Mesenchymal stem cell (in vitro differentiated cells and primary cell): ENCODE results near the gene ZBTB2.

Experiments used
- DNase-seq: peaks from one replicate; pipeline ENCODE4 v3.0.0-alpha.2; 2013
- H2AFZ ChIP-seq: one replicate; pipeline ENCODE4 v1.6.1; 2013; ENCODE audit warnings: low read depth, mild to moderate bottlenecking, control low read depth, inconsistent platforms, low read length, moderate library complexity
- H2AK5ac ChIP-seq: 2 replicates; pipeline ENCODE4 v1.6.1; 2013; ENCODE audit warnings: low read length, moderate library complexity, mild to moderate bottlenecking, inconsistent platforms; ENCODE audit not compliant: severe bottlenecking
- H2BK120ac ChIP-seq: one replicate; pipeline ENCODE4 v1.6.1; 2013; ENCODE audit warnings: low read depth, mild to moderate bottlenecking, inconsistent platforms, low read length, moderate library complexity
- H2BK12ac ChIP-seq, 2 experiments: one replicate each; pipeline ENCODE4 v1.6.1; 2013; ENCODE audit warnings: inconsistent platforms in 2 of 2, low read length in 2 of 2, mild to moderate bottlenecking in 2 of 2, moderate library complexity in 2 of 2, control low read depth in 1 of 2
- H2BK15ac ChIP-seq: one replicate; pipeline ENCODE4 v1.6.1; 2013; ENCODE audit warnings: mild to moderate bottlenecking, low read depth, inconsistent platforms; ENCODE audit not compliant: poor library complexity, severe bottlenecking
- H2BK5ac ChIP-seq: 2 replicates; pipeline ENCODE4 v1.6.1; 2013; ENCODE audit warnings: low read depth, mild to moderate bottlenecking, low read length, control low read depth, inconsistent platforms; ENCODE audit not compliant: poor library complexity, severe bottlenecking
- H3K14ac ChIP-seq, 2 experiments: one replicate each; pipeline ENCODE4 v1.6.1; 2013; ENCODE audit warnings: inconsistent platforms in 2 of 2, low read length in 2 of 2, control low read depth in 1 of 2, mild to moderate bottlenecking in 1 of 2, moderate library complexity in 1 of 2
- H3K18ac ChIP-seq, 2 experiments: one replicate each; pipeline ENCODE4 v1.6.1; 2013; ENCODE audit warnings: inconsistent platforms in 2 of 2, low read length in 2 of 2, control low read depth in 1 of 2, low read depth in 1 of 2, mild to moderate bottlenecking in 1 of 2
- H3K23ac ChIP-seq, 2 experiments: one replicate each; pipeline ENCODE4 v1.6.1; 2013; ENCODE audit warnings: inconsistent platforms in 2 of 2, low read length in 2 of 2, mild to moderate bottlenecking in 2 of 2, moderate library complexity in 2 of 2, control low read depth in 1 of 2
- H3K27ac ChIP-seq: 2 replicates; pipeline ENCODE4 v1.5.1; 2013; ENCODE audit warnings: mild to moderate bottlenecking, moderate library complexity, low read length, control low read depth, inconsistent platforms; ENCODE audit not compliant: poor library complexity, severe bottlenecking
- H3K27me3 ChIP-seq, 2 experiments: 2 replicates each; pipeline versions ENCODE4 v1.6.1 to v1.7.0; 2013; ENCODE audit warnings: low read length in 2 of 2, mild to moderate bottlenecking in 2 of 2, moderate library complexity in 2 of 2, control low read depth in 1 of 2, inconsistent platforms in 1 of 2; ENCODE audit not compliant: control insufficient read depth in 1 of 2, insufficient read depth in 1 of 2
- H3K36me3 ChIP-seq, 2 experiments: 2 replicates each; pipeline versions ENCODE4 v1.6.1 to v1.7.0; 2013; ENCODE audit warnings: low read length in 2 of 2, control low read depth in 1 of 2, inconsistent platforms in 1 of 2, low read depth in 1 of 2, mild to moderate bottlenecking in 1 of 2; ENCODE audit not compliant: insufficient read depth in 2 of 2, control insufficient read depth in 1 of 2
- H3K4ac ChIP-seq, 2 experiments: one replicate each; pipeline ENCODE4 v1.6.1; 2013; ENCODE audit warnings: inconsistent platforms in 2 of 2, low read length in 2 of 2, mild to moderate bottlenecking in 2 of 2, moderate library complexity in 2 of 2, control low read depth in 1 of 2, low read depth in 1 of 2
- H3K4me1 ChIP-seq: 2 replicates; pipeline ENCODE4 v1.6.1; 2013; ENCODE audit warnings: low read depth, low read length, control low read depth; ENCODE audit not compliant: control insufficient read depth, insufficient read depth
- H3K4me2 ChIP-seq: 2 replicates; pipeline ENCODE4 v1.6.1; 2013; ENCODE audit warnings: low read length, mild to moderate bottlenecking, inconsistent platforms; ENCODE audit not compliant: poor library complexity, severe bottlenecking
- H3K4me3 ChIP-seq, 2 experiments: 2 replicates each; pipeline versions ENCODE4 v1.5.1 to v1.7.0; 2013; ENCODE audit warnings: low read length in 2 of 2, mild to moderate bottlenecking in 2 of 2, control low read depth in 1 of 2, low read depth in 1 of 2; ENCODE audit not compliant: insufficient read depth in 1 of 2
- H3K79me1 ChIP-seq: replicated peaks from 2 replicates; pipeline ENCODE4 v1.6.1; 2013; ENCODE audit warnings: mild to moderate bottlenecking, control low read depth, low read length, inconsistent platforms; ENCODE audit not compliant: poor library complexity, severe bottlenecking
- H3K9ac ChIP-seq: 2 replicates; pipeline ENCODE4 v1.7.0; 2013; ENCODE audit warnings: mild to moderate bottlenecking, low read length, moderate library complexity
- H3K9me3 ChIP-seq: 2 replicates; pipeline ENCODE4 v1.7.0; 2013; ENCODE audit warnings: mild to moderate bottlenecking, low read length; ENCODE audit not compliant: control insufficient read depth
- H4K8ac ChIP-seq: one replicate; pipeline ENCODE4 v1.6.1; 2013; ENCODE audit warnings: inconsistent platforms, mild to moderate bottlenecking, low read length, moderate library complexity
- H4K91ac ChIP-seq: one replicate; pipeline ENCODE4 v1.6.1; 2013; ENCODE audit warnings: mild to moderate bottlenecking, low read length, inconsistent platforms
- WGBS: methylation state at CpG from one replicate; pipeline ENCODE4 v1.1.7; 2013; ENCODE audit warnings: mixed read lengths; 5-methylcytosine and 5-hydroxymethylcytosine counted together

Gene ZBTB2

GRCh38 chr6:151323791-151324487 lies 67.4 kb downstream of the ZBTB2 start:
- peak overlapping the region; percentile 92 for H3K9ac ChIP-seq
- peak overlapping the region; percentile 48 for H4K8ac ChIP-seq
- peak overlapping the region; percentile 58 to 61 for H2BK12ac ChIP-seq
- H3K79me1 ChIP-seq, result peaks cover 23% of the 10 kb centered on the region
- H4K91ac ChIP-seq, result peak overlapping the region; percentile 57
- no peaks in the 10 kb centered on the region for H3K9me3 ChIP-seq
- H3K14ac ChIP-seq, result peak overlapping the region in 1 of 2 experiments; percentile 14
- no peak overlapping the region for H3K4me2 ChIP-seq
- 18% methylated on average over 11 of the region's 12 CpGs for WGBS
- H3K36me3 ChIP-seq, result peaks cover 4% of the 10 kb centered on the region in 2 experiments
- H3K27me3 ChIP-seq, result no peaks in the 10 kb centered on the region
- peaks cover 9% of the 10 kb centered on the region for H3K4me1 ChIP-seq
- DNase-seq, result peak; percentile 85
- H2AK5ac ChIP-seq, result peak overlapping the region; percentile 76
- no peak overlapping the region for H2AFZ ChIP-seq
- H3K23ac ChIP-seq, result no peak overlapping the region
- no peak overlapping the region for H3K4ac ChIP-seq
- no peak overlapping the region for H3K27ac ChIP-seq
- no peak overlapping the region for H2BK15ac ChIP-seq
- no peak overlapping the region for H2BK5ac ChIP-seq
- peak overlapping the region in 1 of 2 experiments; percentile 84 for H3K18ac ChIP-seq
- H2BK120ac ChIP-seq, result peak overlapping the region; percentile 38
- H3K4me3 ChIP-seq, result no peak overlapping the region

DNA sequence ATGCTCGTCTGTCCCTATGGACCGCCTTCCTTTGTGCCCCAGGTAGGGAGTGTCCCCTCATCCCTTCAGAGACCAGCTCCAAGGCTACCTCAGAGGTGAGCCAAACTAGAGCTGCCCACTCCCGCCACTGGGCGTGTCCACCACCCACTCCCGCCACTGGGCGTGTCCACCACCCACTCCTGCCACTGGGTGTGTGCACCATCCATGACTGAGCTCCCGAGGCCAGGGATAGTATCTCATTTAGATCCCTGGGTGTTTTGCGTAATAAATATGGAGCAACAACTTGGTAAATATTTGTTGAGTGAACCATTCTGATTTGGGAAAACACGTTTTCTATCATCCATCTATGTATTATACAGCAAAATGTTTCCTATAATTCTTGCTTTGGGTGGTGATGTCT lies 68.8 kb downstream of the ZBTB2 start:
- no peak overlapping the region for H3K4me3 ChIP-seq
- H2BK15ac ChIP-seq, result no peak overlapping the region
- no peak overlapping the region for H3K4me2 ChIP-seq
- no peaks in the 10 kb centered on the region for H3K9me3 ChIP-seq
- H2BK5ac ChIP-seq, result no peak overlapping the region
- H2BK12ac ChIP-seq, result peak overlapping the region in 1 of 2 experiments; percentile 15
- DNase-seq, result no peak
- H4K8ac ChIP-seq, result peak overlapping the region; percentile 25
- peaks cover 10% of the 10 kb centered on the region for H3K4me1 ChIP-seq
- H2AFZ ChIP-seq, result no peak overlapping the region
- peaks cover 4 to 7% of the 10 kb centered on the region in 2 experiments for H3K36me3 ChIP-seq
- no peak overlapping the region for H3K9ac ChIP-seq
- no peak overlapping the region for H3K23ac ChIP-seq
- no peak overlapping the region for H3K27ac ChIP-seq
- 95% methylated on average over 6 of the region's 9 CpGs for WGBS
- H3K27me3 ChIP-seq, result no peaks in the 10 kb centered on the region
- no peak overlapping the region for H3K14ac ChIP-seq
- H2AK5ac ChIP-seq, result peak overlapping the region; percentile 98
- peak overlapping the region in 1 of 2 experiments; percentile 36 for H3K4ac ChIP-seq
- no peak overlapping the region for H2BK120ac ChIP-seq
- H4K91ac ChIP-seq, result peak overlapping the region; percentile 11
- H3K79me1 ChIP-seq, result peaks cover 26% of the 10 kb centered on the region
- H3K18ac ChIP-seq, result peak overlapping the region in 1 of 2 experiments; percentile 5

GRCh38 chr6:151321438-151321837 lies 69.9 kb downstream of the ZBTB2 start:
- H3K27ac ChIP-seq, result no peak overlapping the region
- H4K91ac ChIP-seq, result no peak overlapping the region
- H2AFZ ChIP-seq, result no peak overlapping the region
- no peak overlapping the region for H2AK5ac ChIP-seq
- no peak overlapping the region for H2BK5ac ChIP-seq
- H3K36me3 ChIP-seq, result peaks cover 4 to 7% of the 10 kb centered on the region in 2 experiments
- no peak overlapping the region for H3K14ac ChIP-seq
- no peak overlapping the region for H3K9ac ChIP-seq
- DNase-seq, result no peak
- H3K79me1 ChIP-seq, result peaks cover 27% of the 10 kb centered on the region
- 98% methylated on average over 1 of the region's 1 CpG for WGBS
- H2BK15ac ChIP-seq, result no peak overlapping the region
- H3K23ac ChIP-seq, result no peak overlapping the region
- H4K8ac ChIP-seq, result no peak overlapping the region
- no peak overlapping the region for H3K4me3 ChIP-seq
- no peaks in the 10 kb centered on the region for H3K9me3 ChIP-seq
- H3K4ac ChIP-seq, result no peak overlapping the region
- no peak overlapping the region for H2BK12ac ChIP-seq
- H3K4me2 ChIP-seq, result no peak overlapping the region
- peaks cover 13% of the 10 kb centered on the region for H3K4me1 ChIP-seq
- H3K18ac ChIP-seq, result no peak overlapping the region
- no peak overlapping the region for H2BK120ac ChIP-seq
- H3K27me3 ChIP-seq, result no peaks in the 10 kb centered on the region

DNA sequence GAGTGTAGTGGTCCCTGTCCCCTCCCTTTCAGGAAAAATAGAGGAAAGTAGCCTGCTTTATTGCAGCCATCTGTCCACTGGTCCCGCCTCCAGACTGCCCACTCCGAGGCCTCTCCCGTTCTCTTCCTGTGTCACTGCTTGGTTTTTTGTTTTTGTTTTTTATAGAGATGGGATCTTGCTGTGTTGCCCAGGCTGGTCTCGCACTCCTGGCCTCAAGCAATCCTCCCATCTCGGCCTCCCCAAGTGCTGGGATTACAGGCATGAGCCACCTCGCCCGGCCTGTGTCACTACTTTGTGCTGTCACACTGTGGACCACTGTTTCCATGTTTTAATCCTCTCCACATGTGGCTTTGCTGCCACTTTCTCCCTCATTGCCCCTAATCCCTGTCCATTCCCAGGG lies 71.2 kb downstream of the ZBTB2 start:
- Histone ChIP-seq H2AK5ac (no peak overlapping the region), H3K14ac (no peak overlapping the region), H3K4ac (no peak overlapping the region), H2BK5ac (no peak overlapping the region), H3K4me2 (no peak overlapping the region), H3K27me3 (no peaks in the 10 kb centered on the region), H2BK12ac (peak overlapping the region in 1 of 2 experiments; percentile 15), H3K9me3 (no peaks in the 10 kb centered on the region), H4K8ac (no peak overlapping the region), H3K23ac (no peak overlapping the region), H3K18ac (no peak overlapping the region), H3K79me1 (peaks cover 32% of the 10 kb centered on the region), H2BK15ac (no peak overlapping the region), H3K4me1 (peaks cover 13% of the 10 kb centered on the region), H3K27ac (no peak overlapping the region), H3K4me3 (no peak overlapping the region), H3K9ac (no peak overlapping the region), H2AFZ (no peak overlapping the region), H3K36me3 (peaks cover 4 to 7% of the 10 kb centered on the region in 2 experiments), H2BK120ac (no peak overlapping the region), H4K91ac (no peak overlapping the region)
- WGBS, result over 99% methylated on average over 6 of the region's 7 CpGs
- DNase-seq, result no peak
